IPS-18a (cell line): Measurements from ENCODE around the gene RGL3.
"Not testable (repeated sequence)": the region's sequence is repeated elsewhere in the genome, so short reads cannot be mapped to it uniquely, and the experiment has no call there.

Source experiments
- H3K27ac ChIP-seq: one replicate; pipeline ENCODE4 v1.5.1; 2013; ENCODE audit warnings: low read length
- H3K27me3 ChIP-seq: one replicate; pipeline ENCODE4 v1.6.1; 2013; ENCODE audit warnings: mild to moderate bottlenecking, low read length; ENCODE audit not compliant: control insufficient read depth, insufficient read depth
- H3K36me3 ChIP-seq: one replicate; pipeline ENCODE4 v1.6.1; 2013; ENCODE audit warnings: low read depth, low read length; ENCODE audit not compliant: control insufficient read depth
- H3K4me1 ChIP-seq: one replicate; pipeline ENCODE4 v1.6.1; 2013; ENCODE audit warnings: low read depth, low read length; ENCODE audit not compliant: control insufficient read depth
- H3K4me3 ChIP-seq: one replicate; pipeline ENCODE4 v1.5.1; 2013; ENCODE audit warnings: low read length
- H3K9ac ChIP-seq: one replicate; pipeline ENCODE4 v1.6.1; 2013; ENCODE audit warnings: mild to moderate bottlenecking, low read length, moderate library complexity
- H3K9me3 ChIP-seq: one replicate; pipeline ENCODE4 v1.6.1; 2013; ENCODE audit warnings: low read depth, low read length; ENCODE audit not compliant: control insufficient read depth

The RGL3 gene, protein sequence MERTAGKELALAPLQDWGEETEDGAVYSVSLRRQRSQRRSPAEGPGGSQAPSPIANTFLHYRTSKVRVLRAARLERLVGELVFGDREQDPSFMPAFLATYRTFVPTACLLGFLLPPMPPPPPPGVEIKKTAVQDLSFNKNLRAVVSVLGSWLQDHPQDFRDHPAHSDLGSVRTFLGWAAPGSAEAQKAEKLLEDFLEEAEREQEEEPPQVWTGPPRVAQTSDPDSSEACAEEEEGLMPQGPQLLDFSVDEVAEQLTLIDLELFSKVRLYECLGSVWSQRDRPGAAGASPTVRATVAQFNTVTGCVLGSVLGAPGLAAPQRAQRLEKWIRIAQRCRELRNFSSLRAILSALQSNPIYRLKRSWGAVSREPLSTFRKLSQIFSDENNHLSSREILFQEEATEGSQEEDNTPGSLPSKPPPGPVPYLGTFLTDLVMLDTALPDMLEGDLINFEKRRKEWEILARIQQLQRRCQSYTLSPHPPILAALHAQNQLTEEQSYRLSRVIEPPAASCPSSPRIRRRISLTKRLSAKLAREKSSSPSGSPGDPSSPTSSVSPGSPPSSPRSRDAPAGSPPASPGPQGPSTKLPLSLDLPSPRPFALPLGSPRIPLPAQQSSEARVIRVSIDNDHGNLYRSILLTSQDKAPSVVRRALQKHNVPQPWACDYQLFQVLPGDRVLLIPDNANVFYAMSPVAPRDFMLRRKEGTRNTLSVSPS

DNA sequence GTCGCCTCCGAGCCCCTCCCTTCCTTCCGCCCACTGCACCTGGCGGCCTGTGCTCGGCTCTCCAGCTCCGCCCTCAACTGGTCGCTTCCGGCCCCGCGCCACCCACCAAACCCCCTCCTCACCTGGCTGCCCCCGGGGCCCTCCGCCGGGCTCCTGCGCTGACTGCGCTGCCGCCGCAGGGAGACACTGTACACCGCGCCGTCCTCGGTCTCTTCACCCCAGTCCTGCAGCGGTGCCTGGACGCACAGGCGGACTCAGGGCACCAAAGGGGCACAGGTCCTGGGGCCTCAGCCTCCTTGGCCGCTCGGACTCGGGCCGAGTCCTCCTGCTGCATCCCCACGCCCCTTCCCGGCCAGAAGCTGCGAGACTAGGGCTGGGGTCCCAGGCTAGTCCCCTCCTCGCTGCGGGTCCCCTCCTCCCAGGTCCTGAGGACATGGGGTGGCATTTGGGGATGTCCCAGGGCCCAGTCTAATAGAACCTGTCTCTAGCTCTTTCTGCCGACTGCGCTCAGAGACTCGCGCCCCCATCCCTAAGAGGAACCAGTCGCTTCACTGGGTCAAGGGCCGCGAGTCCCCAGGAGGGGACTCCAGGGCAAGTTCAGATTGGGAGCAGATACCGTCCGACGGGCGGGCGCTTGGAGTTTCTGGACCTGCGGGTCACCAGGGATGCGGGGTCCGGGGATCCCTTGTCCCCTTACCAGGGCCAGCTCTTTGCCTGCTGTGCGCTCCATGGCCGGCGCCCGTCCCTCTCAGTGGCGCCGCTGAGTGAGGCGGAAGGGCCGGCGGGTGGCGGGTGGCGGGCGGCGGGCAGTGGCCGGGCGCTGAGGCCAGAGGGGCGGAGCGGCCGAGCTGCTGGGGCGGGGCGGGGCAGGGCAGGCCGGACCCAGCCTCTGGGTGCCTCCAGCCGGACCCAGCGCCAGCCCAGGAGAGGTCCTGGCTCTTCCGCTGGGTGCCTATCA, at the start of gene RGL3:
TSS of gene RGL3 (minus strand) at position 766 of the 958 bp plus-strand sequence. CDS start at position 730, 36 bp downstream.
- Histone ChIP-seq H3K4me1 (peaks cover 3% of the 10 kb centered on the region), H3K36me3 (no peaks in the 10 kb centered on the region), H3K4me3 (peak within 1 kb of the TSS; percentile 87), H3K27me3 (peaks cover 42% of the 10 kb centered on the region), H3K27ac (no peak within 1 kb of the TSS), H3K9me3 (no peaks in the 10 kb centered on the region), H3K9ac (peak within 1 kb of the TSS; percentile 50)

DNA sequence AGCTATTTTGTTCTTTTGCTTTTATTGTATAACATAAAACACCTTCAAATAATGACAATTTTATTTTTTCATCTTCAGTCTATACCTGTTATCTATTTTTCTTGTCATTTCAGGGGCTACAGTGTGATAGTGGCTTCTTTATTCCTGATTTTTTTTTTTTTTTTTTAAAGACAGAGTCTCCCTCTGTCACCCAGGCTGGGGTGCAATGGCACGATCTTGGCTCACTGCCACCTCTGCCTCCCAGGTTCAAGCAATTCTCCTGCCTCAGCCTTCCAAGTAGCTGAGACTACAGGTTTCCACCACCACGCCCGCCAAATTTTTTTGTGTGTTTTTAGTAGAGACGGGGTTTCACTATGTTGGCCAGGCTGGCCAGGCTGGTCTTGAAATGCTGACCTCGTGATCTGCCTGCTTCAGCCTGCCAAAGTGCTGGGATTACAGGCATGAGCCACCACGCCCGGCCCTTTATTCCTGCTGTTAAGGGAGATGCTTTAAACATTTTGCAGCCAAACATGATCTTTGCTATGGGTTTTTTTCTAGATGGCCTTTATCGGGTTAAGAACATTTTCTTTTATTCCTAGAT, 49.2 kb upstream of the RGL3 start:
- H3K4me1 ChIP-seq, H3K36me3 ChIP-seq, H3K4me3 ChIP-seq, H3K27ac ChIP-seq, H3K9me3 ChIP-seq, H3K27me3 ChIP-seq, H3K9ac ChIP-seq: not testable (repeated sequence)

DNA sequence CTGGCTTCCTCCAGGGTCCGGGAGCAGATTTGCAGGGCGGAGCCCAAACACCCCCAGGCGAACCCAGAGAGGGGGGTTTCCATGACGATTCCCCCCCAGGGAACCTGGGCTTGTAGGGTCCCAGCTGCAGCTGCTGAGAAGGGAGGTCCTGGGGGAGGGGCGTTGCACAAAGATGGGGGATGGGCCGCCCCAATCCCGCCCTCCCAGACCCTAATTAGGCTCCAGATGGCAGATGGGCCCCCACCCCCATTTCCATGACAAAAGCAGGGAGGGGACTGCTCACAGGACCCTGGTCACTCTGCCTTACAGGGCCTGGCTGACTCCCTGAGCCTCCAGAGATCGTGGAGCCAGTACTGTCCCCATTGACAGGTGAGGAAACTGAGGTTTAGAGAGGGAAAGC, 46.5 kb upstream of the RGL3 start:
- peaks cover 4% of the 10 kb centered on the region for H3K4me1 ChIP-seq
- no peaks in the 10 kb centered on the region for H3K27me3 ChIP-seq
- no peaks in the 10 kb centered on the region for H3K9me3 ChIP-seq
- H3K27ac ChIP-seq, result no peak overlapping the region
- H3K36me3 ChIP-seq, result no peaks in the 10 kb centered on the region
- H3K9ac ChIP-seq, result no peak overlapping the region
- no peak overlapping the region for H3K4me3 ChIP-seq

DNA sequence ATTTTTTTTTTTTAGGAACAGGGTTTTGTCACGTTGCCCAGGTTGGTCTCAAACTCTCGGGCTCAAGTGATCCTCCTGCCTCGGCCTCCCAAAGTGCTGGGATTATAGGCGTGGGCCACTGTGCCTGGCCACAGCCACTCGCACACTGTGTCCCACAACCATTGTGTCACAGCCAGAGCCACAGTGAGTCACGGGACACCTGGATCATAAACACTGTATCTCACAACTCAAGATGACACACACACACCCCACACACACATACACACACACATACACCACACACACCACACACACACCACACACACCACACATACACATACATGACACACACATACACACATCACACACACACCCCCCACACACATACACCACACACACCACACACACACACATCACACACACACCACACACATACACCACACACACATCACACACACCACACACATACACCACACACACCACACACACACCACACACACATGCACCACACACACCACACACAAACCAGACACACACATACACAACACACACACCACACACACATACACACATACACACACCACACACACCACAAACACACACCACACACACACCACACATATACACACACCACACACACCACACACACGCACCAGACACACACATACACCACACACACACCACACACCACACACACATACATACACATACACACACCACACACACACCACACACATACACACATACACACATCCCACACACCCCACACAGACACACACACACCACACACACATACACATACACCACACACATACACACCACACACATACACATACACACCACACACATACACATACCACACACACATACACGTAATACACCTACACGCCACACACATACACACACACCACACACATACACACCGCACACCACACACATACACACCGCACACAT, 45.5 kb upstream of the RGL3 start:
- Histone ChIP-seq H3K36me3 (no peaks in the 10 kb centered on the region), H3K9me3 (no peaks in the 10 kb centered on the region), H3K9ac (no peak overlapping the region), H3K4me3 (no peak overlapping the region), H3K27ac (no peak overlapping the region), H3K4me1 (peaks cover 4% of the 10 kb centered on the region), H3K27me3 (no peaks in the 10 kb centered on the region)

DNA sequence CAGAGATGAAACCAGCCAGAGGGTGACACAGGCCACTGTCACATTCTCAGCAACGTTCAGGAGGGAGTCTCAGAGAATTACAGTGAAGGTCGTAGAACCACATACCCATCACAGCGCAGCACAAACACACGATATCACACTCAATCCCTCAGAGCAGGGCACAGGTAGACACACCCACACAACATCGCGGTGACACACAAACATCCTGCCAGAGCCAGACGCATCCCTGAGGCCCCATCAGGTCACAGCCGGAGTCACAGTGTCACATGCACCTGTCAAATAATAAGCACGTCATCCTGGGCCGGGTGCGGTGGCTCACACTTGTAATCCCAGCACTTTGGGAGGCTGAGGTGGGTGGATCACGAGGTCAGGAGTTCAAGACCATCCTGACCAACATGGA, 44.3 kb upstream of the RGL3 start:
- Histone ChIP-seq H3K27me3 (no peaks in the 10 kb centered on the region), H3K9me3 (no peaks in the 10 kb centered on the region), H3K36me3 (no peaks in the 10 kb centered on the region), H3K4me1 (peaks cover 4% of the 10 kb centered on the region), H3K4me3 (no peak overlapping the region), H3K27ac (no peak overlapping the region), H3K9ac (no peak overlapping the region)

DNA sequence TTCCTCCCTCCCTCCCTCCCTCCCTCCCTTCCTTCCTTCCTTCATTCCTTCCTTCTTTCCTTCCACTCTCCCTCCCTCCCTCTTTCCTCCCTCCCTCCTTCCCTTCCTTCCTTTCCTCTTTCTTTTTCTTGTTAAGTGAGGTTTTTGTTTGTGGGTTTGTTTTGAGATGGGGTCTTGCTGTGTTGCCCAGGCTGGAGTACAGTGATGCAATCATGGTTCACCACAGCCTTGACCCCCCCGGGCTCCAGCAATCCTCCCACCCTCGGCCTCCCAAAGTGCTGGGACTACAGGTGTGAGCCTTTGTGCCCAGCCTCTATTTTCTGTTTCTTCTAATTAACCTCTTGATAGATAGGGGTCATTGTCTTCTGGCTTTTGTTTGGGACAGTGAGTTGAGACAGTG, 42.3 kb upstream of the RGL3 start:
- H3K4me3 ChIP-seq, result no peak overlapping the region
- H3K9ac ChIP-seq, result no peak overlapping the region
- peaks cover 4% of the 10 kb centered on the region for H3K4me1 ChIP-seq
- no peaks in the 10 kb centered on the region for H3K36me3 ChIP-seq
- no peaks in the 10 kb centered on the region for H3K9me3 ChIP-seq
- H3K27me3 ChIP-seq, result no peaks in the 10 kb centered on the region
- H3K27ac ChIP-seq, result no peak overlapping the region

DNA sequence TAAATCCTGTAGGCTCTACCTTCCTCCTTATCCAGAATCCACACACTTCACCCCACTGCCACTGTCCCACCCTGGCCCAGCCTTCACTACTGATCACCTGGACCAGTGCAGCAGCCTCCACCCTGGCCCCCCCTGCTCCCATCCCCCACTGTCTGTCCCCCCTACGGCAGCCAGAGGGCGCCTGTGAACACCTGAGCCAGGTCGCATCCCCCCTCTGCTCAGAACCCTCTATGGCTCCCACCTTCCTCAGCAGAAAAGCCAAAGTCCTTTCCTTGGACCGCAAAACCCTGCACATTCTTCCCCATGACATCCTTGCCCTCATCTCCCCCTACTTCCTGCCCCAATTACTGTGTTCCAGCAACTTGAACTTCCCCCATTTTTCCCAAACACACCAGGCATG, 41.1 kb upstream of the RGL3 start:
- Histone ChIP-seq H3K9me3 (no peaks in the 10 kb centered on the region), H3K27ac (no peak overlapping the region), H3K36me3 (no peaks in the 10 kb centered on the region), H3K9ac (no peak overlapping the region), H3K27me3 (no peaks in the 10 kb centered on the region), H3K4me1 (peaks cover 2% of the 10 kb centered on the region), H3K4me3 (no peak overlapping the region)

DNA sequence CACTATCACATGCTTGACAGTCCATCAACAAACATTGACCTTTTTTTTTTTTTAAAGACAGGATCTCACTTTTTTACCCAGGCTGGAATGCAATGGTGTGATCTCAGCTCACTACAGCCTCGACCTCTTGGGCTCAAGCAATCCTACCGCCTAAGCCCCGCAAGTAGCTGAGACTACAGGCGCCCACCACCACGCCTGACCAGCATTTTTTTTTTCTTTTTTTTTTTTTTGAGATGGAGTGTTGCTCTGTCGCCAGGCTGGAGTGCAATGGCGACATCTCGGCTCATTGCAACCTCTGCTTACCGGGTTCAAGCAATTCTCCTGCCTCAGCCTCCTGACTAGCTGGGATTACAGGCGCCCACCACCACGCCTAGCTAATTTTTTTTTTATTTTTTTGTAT, 39.8 kb upstream of the RGL3 start:
- not testable (repeated sequence) for H3K4me1 ChIP-seq, H3K9ac ChIP-seq, H3K36me3 ChIP-seq, H3K27me3 ChIP-seq, H3K9me3 ChIP-seq, H3K4me3 ChIP-seq, H3K27ac ChIP-seq

DNA sequence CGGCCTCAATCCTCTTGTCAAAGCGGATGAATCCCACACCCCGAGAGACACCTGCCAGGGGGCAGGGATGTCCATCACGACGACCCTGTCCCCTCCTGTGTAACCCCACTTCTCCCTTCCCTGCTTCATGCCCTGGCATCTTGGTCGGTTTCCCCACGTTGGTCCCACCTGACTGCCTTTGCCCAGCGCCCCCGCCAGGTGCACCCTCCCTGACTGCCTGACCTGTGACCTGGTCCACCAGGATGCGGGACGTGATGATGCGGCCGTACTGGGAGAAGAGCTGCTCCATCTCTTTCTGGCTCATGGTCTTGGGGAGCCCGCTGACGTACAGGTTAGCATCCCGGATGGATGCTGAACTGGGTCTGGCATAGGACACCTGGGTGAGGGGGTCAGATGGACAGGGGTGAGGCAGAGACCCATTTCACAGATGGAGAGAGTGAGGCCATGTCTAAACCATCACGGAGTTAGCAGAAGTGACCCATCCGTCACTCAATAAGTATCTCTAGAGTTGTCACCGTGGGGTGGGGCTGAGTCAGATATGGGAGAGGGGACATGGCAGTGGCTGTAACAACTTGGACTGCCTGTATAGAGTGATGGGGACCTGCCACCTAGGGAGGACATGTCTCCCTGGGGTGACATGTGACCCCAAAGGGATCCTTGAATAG, 39.3 kb upstream of the RGL3 start:
- no peak overlapping the region for H3K9ac ChIP-seq
- no peaks in the 10 kb centered on the region for H3K9me3 ChIP-seq
- no peak overlapping the region for H3K27ac ChIP-seq
- H3K4me1 ChIP-seq, result no peaks in the 10 kb centered on the region
- H3K4me3 ChIP-seq, result no peak overlapping the region
- H3K36me3 ChIP-seq, result no peaks in the 10 kb centered on the region
- H3K27me3 ChIP-seq, result no peaks in the 10 kb centered on the region

DNA sequence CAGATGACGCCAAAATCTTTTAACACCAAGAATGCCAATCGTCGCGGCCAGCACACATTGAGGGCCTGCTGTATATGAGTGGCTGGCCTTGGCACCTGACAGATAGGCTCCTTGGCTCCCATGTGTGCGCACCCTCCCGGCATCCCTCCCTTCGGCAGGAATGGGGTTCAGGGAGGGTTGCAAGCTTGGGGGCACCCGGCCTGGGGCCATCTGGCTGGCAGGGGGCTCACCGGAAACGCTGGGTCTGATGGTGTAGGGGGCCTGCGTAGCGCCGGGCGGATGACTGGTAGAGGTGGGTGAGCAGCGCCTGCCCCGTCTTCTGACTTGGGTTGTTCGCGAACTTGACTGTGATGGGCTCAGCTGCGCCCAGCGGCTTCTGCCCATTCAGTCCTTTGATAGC, 38.7 kb upstream of the RGL3 start:
- Histone ChIP-seq H3K9ac (no peak overlapping the region), H3K27me3 (no peaks in the 10 kb centered on the region), H3K9me3 (no peaks in the 10 kb centered on the region), H3K4me1 (no peaks in the 10 kb centered on the region), H3K4me3 (no peak overlapping the region), H3K36me3 (no peaks in the 10 kb centered on the region), H3K27ac (no peak overlapping the region)
